Astrocyte of the cerebellum (primary cell): ENCODE data around the gene GOLGA6L2.

Source experiments
- DNase-seq: peaks from one replicate; pipeline ENCODE4 v3.0.0-alpha.2; 2011; ENCODE audit warnings: low read depth
- H3K4me3 ChIP-seq: 2 replicates; pipeline ENCODE4 v1.5.1; 2011; ENCODE audit warnings: mild to moderate bottlenecking, low read depth, low read length, moderate library complexity
- CTCF ChIP-seq: IDR thresholded peaks from 2 replicates; pipeline ENCODE4 v1.5.1; 2012; ENCODE audit warnings: low read length, low read depth, moderate library complexity, mild to moderate bottlenecking; ENCODE audit errors: missing control alignments
- in situ Hi-C: cut with HindIII; loops from 2 replicates; pipeline ENCODE4 v1.10.0; 2017; ENCODE audit warnings: low sequenced_read_pairs

GOLGA6L2 gene

GRCh38 chr15:23441204-23441603, 5.8 kb downstream of the GOLGA6L2 start:
- no peak for DNase-seq
- no peak for TF ChIP-seq CTCF
- no peak overlapping the region for H3K4me3 ChIP-seq
- in situ Hi-C loops: no loop called here

DNA sequence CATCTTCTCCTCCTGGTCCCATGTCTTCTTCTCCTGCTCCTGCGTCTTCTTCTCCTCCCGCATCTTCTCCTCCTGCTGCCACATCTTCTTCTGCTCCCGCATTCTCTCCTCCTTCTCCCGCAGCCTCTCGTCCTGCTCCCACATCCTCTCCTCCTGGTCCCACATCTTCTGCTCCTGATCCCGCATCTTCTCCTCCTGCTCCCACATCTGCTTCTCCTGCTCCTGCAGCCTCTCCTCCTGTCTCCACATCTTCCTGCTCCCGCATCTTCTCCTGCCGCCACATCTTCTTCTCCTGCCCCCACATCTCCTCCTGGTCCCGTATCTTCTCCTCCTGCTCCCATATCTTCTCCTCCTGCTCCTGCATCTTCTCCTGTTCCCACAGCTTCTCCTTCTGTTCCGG, 6.4 kb downstream of the GOLGA6L2 start:
- H3K4me3 ChIP-seq: no peak overlapping the region
- no peak for DNase-seq
- no peak for TF ChIP-seq CTCF
- in situ Hi-C loops: no loop called here

DNA sequence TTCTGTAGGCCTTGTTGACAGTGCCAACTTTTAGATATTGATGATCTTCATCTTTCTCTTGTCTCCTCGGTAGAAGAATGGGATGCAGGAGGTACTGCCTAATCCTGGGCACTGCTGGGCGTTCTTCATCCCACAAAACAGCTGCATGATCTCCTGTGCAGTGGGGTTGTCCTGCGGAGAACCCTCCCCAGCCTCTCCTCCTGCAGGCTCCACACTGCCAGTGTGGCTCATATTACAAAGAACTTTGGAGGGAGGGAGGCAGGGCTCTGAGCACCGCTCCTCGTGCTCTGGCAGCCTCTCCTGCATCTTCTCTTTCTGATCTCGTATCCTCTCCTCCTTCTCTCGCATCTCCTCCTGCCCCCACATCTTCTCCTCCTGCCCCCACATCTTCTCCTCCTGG, 7.5 kb downstream of the GOLGA6L2 start:
- TF ChIP-seq CTCF: no peak
- no peak for DNase-seq

DNA sequence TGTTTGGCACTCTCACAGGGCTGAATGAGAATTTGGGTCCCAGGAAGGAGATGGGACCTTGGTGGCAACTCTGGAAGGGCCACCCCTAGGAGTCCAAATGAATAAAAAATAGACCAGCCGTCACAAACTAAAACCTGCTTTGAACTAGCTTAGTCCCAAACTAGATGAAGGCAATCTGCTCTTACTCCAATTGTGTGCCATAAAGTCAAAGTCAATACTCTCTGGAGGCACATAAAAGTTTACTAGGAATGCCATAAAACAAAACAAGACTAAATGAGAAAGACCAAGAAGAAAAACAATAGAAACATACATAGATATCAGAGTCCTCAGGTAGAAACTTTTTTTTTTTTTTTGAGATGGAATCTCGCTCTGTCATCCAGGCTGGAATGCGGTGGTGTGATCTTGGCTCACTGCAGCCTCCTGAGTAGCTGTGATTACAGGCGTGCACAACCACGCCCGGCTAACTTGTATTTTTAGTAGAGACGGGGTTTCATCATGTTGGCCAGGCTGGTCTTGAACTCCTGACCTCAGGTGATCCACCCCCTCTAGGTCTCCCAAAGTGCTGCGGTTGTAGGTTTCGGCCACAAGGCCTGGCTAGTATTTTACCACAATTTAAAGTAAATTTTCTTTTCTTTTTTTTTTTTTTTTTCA, 8.1 kb downstream of the GOLGA6L2 start:
- in situ Hi-C loops: no loop called here
- no peak overlapping the region for H3K4me3 ChIP-seq
- no peak for TF ChIP-seq CTCF
- no peak for DNase-seq

More for the DNA sequence above, 7.5 kb downstream of the GOLGA6L2 start:
- no peak overlapping the region for H3K4me3 ChIP-seq
- in situ Hi-C loops: no loop called here

DNA sequence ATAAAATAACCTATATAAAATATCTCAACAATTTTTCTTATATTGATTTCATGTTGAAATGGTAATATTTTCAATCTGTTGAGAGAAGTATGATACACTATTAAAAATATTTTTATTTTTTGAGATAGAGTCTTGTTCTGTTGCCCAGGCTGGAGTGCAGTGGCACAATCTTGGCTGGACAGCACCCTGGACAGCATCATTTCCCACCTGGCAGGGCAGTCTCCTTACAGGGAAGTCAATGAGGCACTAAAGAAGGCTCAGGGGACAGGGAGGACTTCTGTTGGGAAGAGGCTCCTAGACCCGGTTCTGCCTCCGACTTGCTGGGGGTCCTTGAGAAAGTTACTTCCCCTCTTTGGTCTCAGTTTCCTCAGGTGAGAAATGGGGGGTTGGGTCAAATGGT, 9.4 kb downstream of the GOLGA6L2 start:
- no peak for DNase-seq
- TF ChIP-seq CTCF: no peak
- no peak overlapping the region for H3K4me3 ChIP-seq
- in situ Hi-C loops: no loop called here

DNA sequence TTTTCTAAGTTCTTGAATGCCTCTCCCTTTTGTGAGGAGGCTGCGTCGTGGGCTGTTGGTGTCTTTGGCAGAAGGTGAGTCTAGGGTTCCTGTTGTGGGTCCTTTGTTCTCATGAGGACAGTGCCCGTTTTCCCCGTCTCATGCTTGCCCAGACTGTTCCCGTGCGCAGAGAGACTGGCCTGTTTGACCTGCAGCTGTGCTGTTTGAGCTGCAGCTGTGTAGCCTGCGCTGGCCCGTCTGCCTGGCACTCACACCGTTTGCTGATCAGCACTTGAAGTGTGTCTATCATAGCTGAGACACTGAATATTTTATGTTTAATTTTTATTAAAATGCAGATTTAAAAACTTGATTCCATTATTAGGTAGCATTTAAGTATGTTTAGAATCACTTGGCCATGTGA, 9.9 kb downstream of the GOLGA6L2 start:
- TF ChIP-seq CTCF: no peak
- no peak for DNase-seq
- no peak overlapping the region for H3K4me3 ChIP-seq
- in situ Hi-C loops: no loop called here
